Endothelial cell of umbilical vein (primary cell): Measurements from ENCODE around the gene SMG1. TPM values are rescaled to one million over a fixed set of nuclear protein-coding genes. Genes with fewer than 3 reads are reported as not detected.
"Not testable (repeated sequence)": the region's sequence is repeated elsewhere in the genome, so short reads cannot be mapped to it uniquely, and the experiment has no call there.

ENCODE experiments used
- BruUV-seq: library from RNA; stranded (reverse); fragments of 400-500 nt; replicated peaks from 2 replicates; lab custom pipeline; 2021; lab: Mats Ljungman, UMichigan
- CTCF ChIA-PET: fragments of 300-600, 350-600 bp; sonication (Branson Sonifier 250); formaldehyde crosslinking; loops from one replicate; lab custom pipeline; 2021; ENCODE audit warnings: antibody characterized with exemption, inconsistent platforms; lab: Charles Lee
- POLR2A ChIA-PET: fragments of 300-600, 350-600 bp; sonication (Branson Sonifier 250); formaldehyde crosslinking; loops from one replicate; lab custom pipeline; 2021; ENCODE audit warnings: antibody characterized with exemption, inconsistent platforms; lab: Charles Lee
- DNase-seq: peaks from one replicate; pipeline ENCODE4 v3.0.0-alpha.2; 2011; ENCODE audit warnings: low read depth, low spot score
- FAIRE-seq: peaks from 2 replicates; lab custom pipeline; 2011; peaks lifted over from hg19 to GRCh38; lab: Jason Lieb, UNC
- H2AFZ ChIP-seq: 2 replicates; pipeline ENCODE4 v1.6.0; 2012; ENCODE audit warnings: low read depth, low read length, control low read depth, inconsistent platforms
- H3K27ac ChIP-seq: 2 replicates; pipeline ENCODE4 v1.5.1; 2011; ENCODE audit warnings: low read depth, mild to moderate bottlenecking, control low read depth, low read length, moderate library complexity; ENCODE audit not compliant: insufficient read depth
- H3K27me3 ChIP-seq, 2 experiments: 2 replicates each; pipeline versions ENCODE4 v1.6.0 to v1.6.1; 2011; ENCODE audit warnings: low read length in 2 of 2, mixed read lengths in 1 of 2; ENCODE audit not compliant: control insufficient read depth in 2 of 2, insufficient read depth in 2 of 2
- H3K36me3 ChIP-seq, 2 experiments: 2 replicates in 1 of 2; 3 replicates in 1 of 2; pipeline ENCODE4 v1.5.1; 2011; ENCODE audit warnings: low read length in 2 of 2, mild to moderate bottlenecking in 1 of 2, moderate library complexity in 1 of 2; ENCODE audit not compliant: control insufficient read depth in 2 of 2, insufficient read depth in 2 of 2; ENCODE audit errors: extremely low read depth in 1 of 2
- H3K4me1 ChIP-seq: 3 replicates; pipeline ENCODE4 v1.5.1; 2011; ENCODE audit warnings: mild to moderate bottlenecking, low read length; ENCODE audit not compliant: control insufficient read depth, insufficient read depth; ENCODE audit errors: extremely low read depth
- H3K4me2 ChIP-seq: 2 replicates; pipeline ENCODE4 v1.6.1; 2011; ENCODE audit warnings: low read length, control low read depth, mixed read lengths; ENCODE audit not compliant: insufficient read depth
- H3K4me3 ChIP-seq, 3 experiments: fragments of 200-600 bp in 1 of 3; sonication (generic), shearing (Covaris generic) in 1 of 3; replicated peaks in 1 of 3; 2 replicates each; pipeline ENCODE4 v1.5.1; 2011 to 2016; ENCODE audit warnings: control low read depth in 3 of 3, low read length in 3 of 3, mild to moderate bottlenecking in 2 of 3, inconsistent platforms in 1 of 3, low read depth in 1 of 3, moderate library complexity in 1 of 3; ENCODE audit not compliant: insufficient read depth in 1 of 3
- H3K79me2 ChIP-seq: 2 replicates; pipeline ENCODE4 v1.6.0; 2012; ENCODE audit warnings: low read length, inconsistent platforms; ENCODE audit not compliant: control insufficient read depth, insufficient read depth
- H3K9ac ChIP-seq: replicated peaks from 2 replicates; pipeline ENCODE3; 2011; ENCODE audit warnings: low read length, control low read depth; ENCODE audit not compliant: insufficient read depth; ENCODE audit errors: extremely low read depth
- H3K9me1 ChIP-seq: replicated peaks from 3 replicates; pipeline ENCODE4 v1.6.0; 2011; ENCODE audit warnings: mild to moderate bottlenecking, low read length; ENCODE audit not compliant: control insufficient read depth, insufficient read depth; ENCODE audit errors: extremely low read depth
- H3K9me3 ChIP-seq: replicated peaks from 2 replicates; pipeline ENCODE4 v1.5.1; 2012; ENCODE audit warnings: low read length, inconsistent platforms; ENCODE audit not compliant: control insufficient read depth, insufficient read depth
- H4K20me1 ChIP-seq: replicated peaks from 2 replicates; pipeline ENCODE3; 2011; ENCODE audit warnings: mild to moderate bottlenecking, low read length; ENCODE audit not compliant: control insufficient read depth, insufficient read depth; ENCODE audit errors: extremely low read depth
- dilution Hi-C: fragments of 300-500 bp; cut with MboI; formaldehyde crosslinking; loops from one replicate; pipeline ENCODE4 v1.15.0; 2019; ENCODE audit warnings: low sequenced_read_pairs; ENCODE audit not compliant: extremely low pct_ligation_motif_present
- intact Hi-C: fragments of 100-400 bp; cut with micrococcal nuclease; formaldehyde crosslinking; loops from one replicate; pipeline ENCODE4 v1.10.0; 2022
- polyA plus RNA-seq, 4 experiments: library from polyadenylated mRNA; depleted of rRNA in 3 of 4; stranded (reverse) in 3 of 4; unstranded in 1 of 4; fragments of >200 nt; gene quantifications; 2 replicates each; pipeline versions ENCODE4 v1.2.1 to v1.2.3, GENCODE V29; 2011 to 2012; ENCODE audit warnings: missing spikeins in 1 of 4
- total RNA-seq: library from RNA; stranded (reverse); gene quantifications from 2 replicates; pipeline ENCODE4 v1.2.3, GENCODE V29; 2021

Gene SMG1
- total and polyA plus RNA-seq, 2 donors (not counting 3 experiments of a cell fraction or from before 2014, with no cell fraction given) = 14.0 to 90.8 TPM

DNA sequence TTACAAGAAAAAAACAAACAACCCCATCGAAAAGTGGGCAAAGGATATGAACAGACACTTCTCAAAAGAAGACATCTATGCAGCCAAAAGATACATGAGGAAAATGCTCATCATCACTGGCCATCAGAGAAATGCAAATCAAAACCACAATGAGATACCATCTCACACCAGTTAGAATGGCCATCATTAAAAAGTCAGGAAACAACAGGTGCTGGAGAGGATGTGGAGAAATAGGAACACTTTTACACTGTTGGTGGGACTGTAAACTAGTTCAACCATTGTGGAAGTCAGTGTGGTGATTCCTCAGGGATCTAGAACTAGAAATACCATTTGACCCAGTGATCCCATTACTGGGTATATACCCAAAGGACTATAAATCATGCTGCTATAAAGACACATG is 148.5 kb downstream of the SMG1 start:
- H2AFZ ChIP-seq, intact Hi-C loops, H4K20me1 ChIP-seq, FAIRE-seq, H3K27ac ChIP-seq, H3K4me3 ChIP-seq, H3K9me1 ChIP-seq, H3K9ac ChIP-seq, H3K36me3 ChIP-seq, DNase-seq, H3K79me2 ChIP-seq, H3K4me1 ChIP-seq, H3K27me3 ChIP-seq, POLR2A ChIA-PET, H3K9me3 ChIP-seq, CTCF ChIA-PET, H3K4me2 ChIP-seq, BruUV-seq: not testable (repeated sequence)
- dilution Hi-C loops = loop anchor here (25.0 kb wide), 1 partner anchor 335 kb away; the partner anchor contains the start of gene ITPRIPL2

DNA sequence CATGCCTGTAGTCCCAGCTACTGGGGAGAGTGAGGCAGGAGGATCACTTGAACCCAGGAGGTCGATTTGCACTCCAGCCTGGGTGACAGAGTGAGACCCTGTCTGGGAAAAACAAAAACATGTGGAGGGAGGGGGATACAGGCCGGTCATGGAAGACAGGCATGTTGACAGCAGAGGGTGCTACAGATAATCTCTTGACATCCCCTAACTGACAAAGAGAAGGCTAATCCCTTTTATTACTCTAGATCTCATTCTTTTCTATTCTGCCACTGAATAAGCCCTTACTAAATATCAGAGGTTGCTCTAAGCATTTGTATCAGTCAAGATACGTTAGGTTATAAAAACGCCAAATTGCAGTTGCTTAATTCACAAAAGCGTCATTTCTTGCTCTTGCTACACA is 149.9 kb downstream of the SMG1 start:
- H3K27me3 ChIP-seq, H3K4me3 ChIP-seq, H3K36me3 ChIP-seq, H3K9me3 ChIP-seq, H3K9ac ChIP-seq, FAIRE-seq, DNase-seq, intact Hi-C loops, H3K79me2 ChIP-seq, H3K4me1 ChIP-seq, CTCF ChIA-PET, H3K27ac ChIP-seq, H3K4me2 ChIP-seq, POLR2A ChIA-PET, BruUV-seq, H2AFZ ChIP-seq, H3K9me1 ChIP-seq, H4K20me1 ChIP-seq: not testable (repeated sequence)
- dilution Hi-C loops = loop anchor here (25.0 kb wide), 1 partner anchor 336 kb away; the partner anchor contains the start of gene ITPRIPL2

DNA sequence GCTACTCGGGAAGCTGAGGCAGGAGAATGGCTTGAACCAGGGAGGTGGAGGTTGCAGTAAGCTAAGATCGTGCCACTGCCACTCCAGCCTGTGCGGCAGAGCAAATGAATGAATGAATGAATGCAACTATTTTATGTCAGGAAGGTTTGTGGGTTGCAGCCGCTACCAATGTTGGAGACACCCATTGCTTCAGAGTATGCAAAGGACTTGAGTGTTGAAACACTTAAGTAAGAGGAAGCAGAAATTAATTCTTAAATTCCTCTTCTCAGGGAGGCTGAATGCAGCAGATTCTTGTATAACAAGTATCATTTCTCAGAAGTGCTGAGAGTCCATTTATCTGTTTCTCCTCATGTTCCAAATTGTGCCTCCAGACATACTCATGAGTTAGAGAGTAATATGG is 151.6 kb downstream of the SMG1 start:
- DNase-seq, H3K27ac ChIP-seq, H3K9me1 ChIP-seq, POLR2A ChIA-PET, intact Hi-C loops, H4K20me1 ChIP-seq, H3K4me2 ChIP-seq, H3K27me3 ChIP-seq, H3K79me2 ChIP-seq, FAIRE-seq, CTCF ChIA-PET, H3K4me3 ChIP-seq, BruUV-seq, H3K4me1 ChIP-seq, H3K9ac ChIP-seq, H2AFZ ChIP-seq, H3K36me3 ChIP-seq, H3K9me3 ChIP-seq: not testable (repeated sequence)
- dilution Hi-C loops = loop anchor here (25.0 kb wide), 1 partner anchor 338 kb away; the partner anchor contains the start of gene ITPRIPL2

DNA sequence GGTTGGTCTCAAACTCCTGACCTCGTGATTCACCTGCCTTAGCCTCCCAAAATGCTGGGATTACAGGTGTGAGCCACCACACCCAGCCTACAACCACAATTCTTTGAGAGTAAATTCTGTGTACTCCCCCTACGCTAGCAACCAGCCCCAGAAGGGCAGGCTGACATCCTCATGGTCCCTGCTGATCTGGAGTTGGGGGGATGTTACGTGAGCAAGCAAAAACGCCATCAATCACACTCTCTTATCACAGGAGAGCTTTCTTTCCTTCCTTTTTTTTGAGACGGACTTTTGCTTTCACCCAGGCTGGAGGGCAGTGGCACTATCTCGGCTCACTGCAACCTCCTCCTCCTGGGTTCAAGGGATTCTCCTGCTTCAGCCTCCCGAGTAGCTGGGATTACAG is 154.0 kb downstream of the SMG1 start:
- H3K4me2 ChIP-seq, H3K36me3 ChIP-seq, POLR2A ChIA-PET, DNase-seq, H3K27ac ChIP-seq, dilution Hi-C loops, H3K4me1 ChIP-seq, H3K9ac ChIP-seq, H3K9me1 ChIP-seq, H2AFZ ChIP-seq, H4K20me1 ChIP-seq, H3K79me2 ChIP-seq, H3K4me3 ChIP-seq, intact Hi-C loops, BruUV-seq, H3K27me3 ChIP-seq, CTCF ChIA-PET, FAIRE-seq, H3K9me3 ChIP-seq: not testable (repeated sequence)
